SU-DHL-6 (cell line): Measurements from ENCODE around the gene GREM2.

Experiments used
- H2AFZ ChIP-seq: fragments of 200-600 bp; sonication (generic); 2 replicates; pipeline ENCODE4 v1.6.1; 2014; ENCODE audit warnings: low read depth, mild to moderate bottlenecking, moderate library complexity, mixed read lengths, antibody characterized with exemption, low read length; ENCODE audit not compliant: severe bottlenecking
- H3F3A ChIP-seq: fragments of 200-600 bp; shearing (Covaris generic); 2 replicates; pipeline ENCODE4 v1.6.0; 2016; ENCODE audit warnings: antibody characterized with exemption, mild to moderate bottlenecking; ENCODE audit not compliant: insufficient read depth
- H3K27ac ChIP-seq: fragments of 200-600 bp; sonication (generic); 2 replicates; pipeline ENCODE4 v1.5.1; 2016; ENCODE audit warnings: low read depth, mild to moderate bottlenecking, low read length, moderate library complexity, mixed read lengths
- H3K27me3 ChIP-seq: fragments of 200-600 bp; sonication (generic), shearing (Covaris generic); 2 replicates; pipeline ENCODE4 v1.6.0; 2014; ENCODE audit warnings: mild to moderate bottlenecking, low read length
- H3K36me3 ChIP-seq: fragments of 200-600 bp; sonication (generic); 2 replicates; pipeline ENCODE4 v1.6.1; 2014; ENCODE audit warnings: mild to moderate bottlenecking, low read length, mixed read lengths
- H3K4me2 ChIP-seq: fragments of 300-600, 200-600 bp; shearing (Covaris generic), sonication (generic); 2 replicates; pipeline ENCODE4 v1.6.0; 2014; ENCODE audit warnings: low read length, low read depth, mild to moderate bottlenecking; ENCODE audit not compliant: poor library complexity, severe bottlenecking
- H3K4me3 ChIP-seq: fragments of 200-600 bp; sonication (generic); 2 replicates; pipeline ENCODE4 v1.5.1; 2014; ENCODE audit warnings: antibody characterized with exemption, low read length, mild to moderate bottlenecking, mixed read lengths; ENCODE audit not compliant: insufficient read depth, poor library complexity, severe bottlenecking
- H3K79me2 ChIP-seq: fragments of 200-600 bp; sonication (generic); 2 replicates; pipeline ENCODE4 v1.6.1; 2014; ENCODE audit warnings: mild to moderate bottlenecking, low read length, moderate library complexity; ENCODE audit not compliant: insufficient read depth
- H3K9ac ChIP-seq: fragments of 200-600 bp; sonication (generic); 2 replicates; pipeline ENCODE4 v1.7.0; 2014; ENCODE audit warnings: mild to moderate bottlenecking, low read length
- H3K9me2 ChIP-seq: fragments of 200-600 bp; sonication (generic); replicated peaks from 2 replicates; pipeline ENCODE4 v1.6.1; 2014; ENCODE audit warnings: low read length; ENCODE audit not compliant: insufficient read depth
- H3K9me3 ChIP-seq: fragments of 200-600 bp; sonication (generic); 2 replicates; pipeline ENCODE4 v1.6.1; 2014; ENCODE audit warnings: low read length, mixed read lengths; ENCODE audit not compliant: insufficient read depth
- H4K20me1 ChIP-seq: fragments of 200-600 bp; sonication (generic); 2 replicates; pipeline ENCODE4 v1.6.1; 2014; ENCODE audit warnings: low read depth, mild to moderate bottlenecking, antibody characterized with exemption, low read length, moderate library complexity, mixed read lengths
- CTCF ChIP-seq: fragments of 200-600 bp; sonication (generic); IDR thresholded peaks from one replicate; pipeline ENCODE4 v1.5.1; 2017; ENCODE audit warnings: antibody characterized with exemption, mild to moderate bottlenecking, low read length, moderate library complexity; ENCODE audit not compliant: insufficient read depth, poor library complexity, severe bottlenecking
- EZH2phosphoT487 ChIP-seq: fragments of 200-600 bp; sonication (generic), shearing (Covaris generic); conservative IDR thresholded peaks from 2 replicates; pipeline ENCODE4 v1.6.1; 2018; ENCODE audit warnings: mild to moderate bottlenecking, antibody characterized with exemption, low read length, moderate library complexity, mixed read lengths

GREM2 gene

GRCh38 chr1:240496941-240497340 is 115.0 kb downstream of the GREM2 start:
- Histone ChIP-seq H3K27me3 (no peaks in the 10 kb centered on the region), H2AFZ (no peak overlapping the region), H3K27ac (no peak overlapping the region), H3K9me2 (no peaks in the 10 kb centered on the region), H3K4me3 (no peak overlapping the region), H3K9ac (no peak overlapping the region), H3K4me2 (no peak overlapping the region), H3K36me3 (no peaks in the 10 kb centered on the region), H3K79me2 (no peaks in the 10 kb centered on the region), H3F3A (no peaks in the 10 kb centered on the region), H3K9me3 (no peaks in the 10 kb centered on the region), H4K20me1 (no peaks in the 10 kb centered on the region)
- TF ChIP-seq EZH2phosphoT487: no peak
- TF ChIP-seq CTCF: no peak

DNA sequence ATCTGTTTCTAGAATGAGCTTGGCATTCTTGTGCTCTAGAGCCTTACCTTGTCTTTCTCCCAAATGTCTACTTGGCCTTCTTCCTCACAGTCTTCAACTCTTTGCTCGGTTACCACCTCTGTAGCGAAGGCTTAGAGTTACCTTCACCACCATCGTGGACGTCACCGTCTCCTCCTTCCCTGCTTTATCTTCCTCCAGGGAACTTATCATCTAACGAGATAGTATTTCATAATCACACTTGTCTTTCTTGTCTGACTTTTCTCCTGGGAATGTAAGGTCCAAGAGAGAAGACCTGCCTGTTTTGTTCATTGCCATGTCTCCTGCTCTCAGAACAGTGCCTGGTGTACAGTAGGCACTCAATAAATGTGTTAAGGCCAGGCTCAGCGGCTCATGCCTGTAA is 115.6 kb downstream of the GREM2 start:
- H3K27ac ChIP-seq: no peak overlapping the region
- no peak overlapping the region for H3K4me2 ChIP-seq
- H3K9ac ChIP-seq: no peak overlapping the region
- no peaks in the 10 kb centered on the region for H3F3A ChIP-seq
- no peak overlapping the region for H2AFZ ChIP-seq
- H3K36me3 ChIP-seq: no peaks in the 10 kb centered on the region
- no peaks in the 10 kb centered on the region for H3K27me3 ChIP-seq
- no peaks in the 10 kb centered on the region for H3K9me3 ChIP-seq
- TF ChIP-seq EZH2phosphoT487: no peak
- TF ChIP-seq CTCF: no peak
- no peak overlapping the region for H3K4me3 ChIP-seq
- H4K20me1 ChIP-seq: no peaks in the 10 kb centered on the region
- no peaks in the 10 kb centered on the region for H3K9me2 ChIP-seq
- no peaks in the 10 kb centered on the region for H3K79me2 ChIP-seq

- H3K9ac ChIP-seq: no peak overlapping the region
- no peak for TF ChIP-seq EZH2phosphoT487
- TF ChIP-seq CTCF: no peak
Observed at GRCh38 chr1:240495601-240496000, 116.4 kb downstream of the GREM2 start.

More at GRCh38 chr1:240495601-240496000, 116.4 kb downstream of the GREM2 start:
- Histone ChIP-seq H3K4me2 (no peak overlapping the region), H3K9me2 (no peaks in the 10 kb centered on the region), H3K4me3 (no peak overlapping the region), H3F3A (no peaks in the 10 kb centered on the region), H2AFZ (no peak overlapping the region), H3K27ac (no peak overlapping the region), H3K79me2 (no peaks in the 10 kb centered on the region), H3K9me3 (no peaks in the 10 kb centered on the region), H3K36me3 (no peaks in the 10 kb centered on the region), H3K27me3 (no peaks in the 10 kb centered on the region), H4K20me1 (no peaks in the 10 kb centered on the region)
